KMS-11 (cell line): ENCODE measurements around the gene LTA.

Source experiments
- H2AFZ ChIP-seq: fragments of 200-600 bp; sonication (generic); 2 replicates; pipeline ENCODE4 v1.6.1; 2016; ENCODE audit warnings: antibody characterized with exemption, mixed run types, low read depth
- H3K27ac ChIP-seq: fragments of 200-600 bp; sonication (generic); 2 replicates; pipeline ENCODE4 v1.6.1; 2016; ENCODE audit warnings: mild to moderate bottlenecking, mixed run types
- H3K27me3 ChIP-seq: fragments of 200-600 bp; sonication (generic); 2 replicates; pipeline ENCODE4 v1.6.1; 2017; ENCODE audit warnings: mild to moderate bottlenecking, low read depth, mixed run types, moderate library complexity; ENCODE audit not compliant: insufficient read depth
- H3K36me3 ChIP-seq: fragments of 200-600 bp; sonication (generic); 2 replicates; pipeline ENCODE4 v1.6.1; 2017; ENCODE audit warnings: mild to moderate bottlenecking, mixed run types; ENCODE audit not compliant: insufficient read depth
- H3K4me1 ChIP-seq: fragments of 200-600 bp; sonication (generic); 2 replicates; pipeline ENCODE4 v1.6.1; 2016; ENCODE audit warnings: mild to moderate bottlenecking, low read depth, mixed run types; ENCODE audit not compliant: poor library complexity, severe bottlenecking
- H3K4me2 ChIP-seq: fragments of 200-600 bp; sonication (generic); 2 replicates; pipeline ENCODE4 v1.7.0; 2016; ENCODE audit warnings: mild to moderate bottlenecking, mixed run types
- H3K4me3 ChIP-seq: fragments of 200-600 bp; sonication (generic); IDR thresholded peaks from 2 replicates; pipeline ENCODE4 v1.6.1; 2017; ENCODE audit warnings: low read depth, low read length, mixed read lengths; ENCODE audit not compliant: insufficient read depth
- H3K79me2 ChIP-seq: fragments of 200-600 bp; sonication (generic); 2 replicates; pipeline ENCODE4 v1.6.1; 2016; ENCODE audit warnings: low read depth, mixed run types; ENCODE audit not compliant: insufficient read depth
- H3K9ac ChIP-seq: fragments of 200-600 bp; sonication (generic); 2 replicates; pipeline ENCODE4 v1.6.1; 2016; ENCODE audit warnings: mild to moderate bottlenecking, mixed run types
- H4K20me1 ChIP-seq: fragments of 200-600 bp; sonication (generic); 2 replicates; pipeline ENCODE4 v1.6.1; 2016; ENCODE audit warnings: mild to moderate bottlenecking, mixed run types; ENCODE audit not compliant: insufficient read depth
- TF ChIP-seq, protein P1 (sequence below): fragments of 200-600 bp; sonication (generic); conservative IDR thresholded peaks from 2 replicates; pipeline ENCODE4 v1.6.1; 2017; ENCODE audit warnings: low read depth, mild to moderate bottlenecking, antibody characterized with exemption, low read length, moderate library complexity, mixed read lengths

The LTA gene

GRCh38 chr6:31528821-31529328 lies 43.2 kb upstream of the LTA start, which contains the start of gene MCCD1:
Gene MCCD1 (plus strand): TSS chr6:31528962. CDS start chr6:31529015, 53 bp downstream.
- Histone ChIP-seq H3K36me3 (no peaks in the 10 kb centered on the region), H3K27me3 (no peaks in the 10 kb centered on the region), H3K4me1 (no peaks in the 10 kb centered on the region), H3K9ac (no peak within 1 kb of the TSS), H3K4me2 (no peak within 1 kb of the TSS), H4K20me1 (no peaks in the 10 kb centered on the region), H3K4me3 (no peak within 1 kb of the TSS), H2AFZ (no peak within 1 kb of the TSS), H3K27ac (no peak within 1 kb of the TSS), H3K79me2 (no peaks in the 10 kb centered on the region)
- TF ChIP-seq, protein P1, sequence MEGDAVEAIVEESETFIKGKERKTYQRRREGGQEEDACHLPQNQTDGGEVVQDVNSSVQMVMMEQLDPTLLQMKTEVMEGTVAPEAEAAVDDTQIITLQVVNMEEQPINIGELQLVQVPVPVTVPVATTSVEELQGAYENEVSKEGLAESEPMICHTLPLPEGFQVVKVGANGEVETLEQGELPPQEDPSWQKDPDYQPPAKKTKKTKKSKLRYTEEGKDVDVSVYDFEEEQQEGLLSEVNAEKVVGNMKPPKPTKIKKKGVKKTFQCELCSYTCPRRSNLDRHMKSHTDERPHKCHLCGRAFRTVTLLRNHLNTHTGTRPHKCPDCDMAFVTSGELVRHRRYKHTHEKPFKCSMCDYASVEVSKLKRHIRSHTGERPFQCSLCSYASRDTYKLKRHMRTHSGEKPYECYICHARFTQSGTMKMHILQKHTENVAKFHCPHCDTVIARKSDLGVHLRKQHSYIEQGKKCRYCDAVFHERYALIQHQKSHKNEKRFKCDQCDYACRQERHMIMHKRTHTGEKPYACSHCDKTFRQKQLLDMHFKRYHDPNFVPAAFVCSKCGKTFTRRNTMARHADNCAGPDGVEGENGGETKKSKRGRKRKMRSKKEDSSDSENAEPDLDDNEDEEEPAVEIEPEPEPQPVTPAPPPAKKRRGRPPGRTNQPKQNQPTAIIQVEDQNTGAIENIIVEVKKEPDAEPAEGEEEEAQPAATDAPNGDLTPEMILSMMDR, result no peak

- H3K27ac ChIP-seq, result no peak overlapping the region
- H3K4me3 ChIP-seq, result no peak overlapping the region
- H4K20me1 ChIP-seq, result no peaks in the 10 kb centered on the region
- H3K4me2 ChIP-seq, result no peak overlapping the region
- no peak overlapping the region for H2AFZ ChIP-seq
- TF ChIP-seq, protein P1, result no peak
- H3K36me3 ChIP-seq, result no peaks in the 10 kb centered on the region
- H3K9ac ChIP-seq, result no peak overlapping the region
- H3K4me1 ChIP-seq, result no peaks in the 10 kb centered on the region
- no peaks in the 10 kb centered on the region for H3K27me3 ChIP-seq
- H3K79me2 ChIP-seq, result no peaks in the 10 kb centered on the region
These were observed 42.5 kb upstream of the LTA start for GRCh38 chr6:31529329-31530150.

DNA sequence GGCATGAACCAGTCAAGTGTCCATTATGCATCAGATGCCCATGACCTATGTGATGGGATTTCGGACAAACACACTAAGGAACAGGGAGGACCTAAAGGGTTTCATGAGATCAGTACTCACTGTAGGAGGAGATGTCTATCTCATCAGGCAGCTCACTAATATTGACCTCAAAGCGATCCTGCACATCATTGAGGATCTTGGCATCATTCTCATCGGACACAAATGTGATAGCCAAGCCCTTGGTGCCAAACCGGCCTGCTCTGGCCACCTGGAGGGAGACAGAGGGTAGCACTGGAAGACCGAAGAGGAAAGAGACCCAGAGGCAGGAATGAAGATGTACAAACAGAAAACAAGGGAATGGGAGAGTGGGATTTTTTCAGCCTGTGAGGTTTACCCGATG lies 41.4 kb upstream of the LTA start:
- Histone ChIP-seq H3K79me2 (no peaks in the 10 kb centered on the region; the same call in 1 of the 2 replicates), H3K4me2 (no peak overlapping the region), H4K20me1 (peaks cover 2% of the 10 kb centered on the region; the same call in 1 of the 2 replicates), H3K27me3 (no peaks in the 10 kb centered on the region), H3K9ac (no peak overlapping the region), H2AFZ (no peak overlapping the region), H3K4me3 (no peak overlapping the region), H3K4me1 (no peaks in the 10 kb centered on the region), H3K27ac (no peak overlapping the region), H3K36me3 (no peaks in the 10 kb centered on the region)
- TF ChIP-seq, protein P1, result no peak

DNA sequence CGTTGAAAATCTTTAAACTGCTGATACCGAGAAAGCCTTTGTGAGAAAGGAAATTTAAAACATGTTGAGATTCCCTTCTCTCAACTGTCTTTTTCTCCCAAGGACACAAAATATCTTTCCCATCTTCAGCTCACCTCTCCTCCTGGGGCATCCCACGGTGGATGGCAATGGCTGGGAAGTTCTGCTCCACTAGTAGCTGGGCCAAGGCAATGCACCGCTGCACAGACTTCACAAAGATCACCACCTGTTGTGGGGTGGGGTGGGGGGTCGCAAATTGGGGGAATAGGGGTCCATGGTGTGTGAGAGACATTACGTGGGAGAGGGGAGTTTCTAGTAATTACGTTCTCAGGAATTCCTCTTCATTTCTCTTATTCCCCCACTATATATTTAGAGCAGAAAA lies 40.9 kb upstream of the LTA start:
- peaks cover 6% of the 10 kb centered on the region; the same call in 1 of the 2 replicates for H4K20me1 ChIP-seq
- peaks cover 3% of the 10 kb centered on the region; the same call in 1 of the 2 replicates for H3K36me3 ChIP-seq
- no peaks in the 10 kb centered on the region for H3K27me3 ChIP-seq
- H3K27ac ChIP-seq, result no peak overlapping the region
- H2AFZ ChIP-seq, result no peak overlapping the region
- peaks cover 4% of the 10 kb centered on the region; the same call in 1 of the 2 replicates for H3K79me2 ChIP-seq
- no peak overlapping the region for H3K9ac ChIP-seq
- no peak overlapping the region for H3K4me3 ChIP-seq
- no peak overlapping the region for H3K4me2 ChIP-seq
- H3K4me1 ChIP-seq, result no peaks in the 10 kb centered on the region
- TF ChIP-seq, protein P1, result no peak
